GM10248 (cell line): Measurements from ENCODE around the gene MAP3K7.

Experiments
- CTCF ChIA-PET: fragments of 300-600 bp; sonication (Branson Sonifier 250); formaldehyde crosslinking; extraction: SDS; loops from one replicate; lab custom pipeline; 2021; ENCODE audit warnings: antibody characterized with exemption; lab: Yijun Ruan, JAX
- POLR2A ChIA-PET: fragments of 350-650 bp; sonication (Branson Sonifier 250); formaldehyde crosslinking; extraction: SDS; loops from one replicate; lab custom pipeline; 2020; ENCODE audit warnings: antibody characterized with exemption; lab: Yijun Ruan, JAX
- DNase-seq: peaks from one replicate; pipeline ENCODE4 v3.0.0; 2012; ENCODE audit errors: extremely low spot score
- TF ChIP-seq, protein P1 (sequence below): IDR thresholded peaks from 2 replicates; pipeline ENCODE4 v1.5.1; 2012; ENCODE audit warnings: mild to moderate bottlenecking, low read depth; ENCODE audit errors: extremely low read depth, missing control alignments, control extremely low read depth

Gene MAP3K7

DNA sequence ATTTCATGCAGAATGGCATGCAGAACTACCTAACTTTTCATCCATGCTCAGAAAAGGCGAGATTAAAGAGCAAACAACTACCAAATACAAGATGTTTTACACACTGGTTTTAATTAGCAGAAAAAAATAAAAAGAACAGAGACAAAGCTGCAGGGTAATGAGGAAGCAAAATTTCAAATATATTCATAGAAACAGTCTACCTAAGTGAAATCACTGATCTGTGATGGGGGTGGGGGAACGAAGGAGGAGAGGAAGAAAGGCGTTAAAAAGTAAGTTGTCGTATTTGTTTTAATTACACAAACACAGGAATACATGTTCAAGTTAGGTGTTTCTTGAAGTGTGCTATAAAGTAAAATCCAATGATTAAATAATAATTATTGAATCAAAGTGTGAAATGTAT is 42.1 kb downstream of the MAP3K7 start:
- TF ChIP-seq, protein P1, sequence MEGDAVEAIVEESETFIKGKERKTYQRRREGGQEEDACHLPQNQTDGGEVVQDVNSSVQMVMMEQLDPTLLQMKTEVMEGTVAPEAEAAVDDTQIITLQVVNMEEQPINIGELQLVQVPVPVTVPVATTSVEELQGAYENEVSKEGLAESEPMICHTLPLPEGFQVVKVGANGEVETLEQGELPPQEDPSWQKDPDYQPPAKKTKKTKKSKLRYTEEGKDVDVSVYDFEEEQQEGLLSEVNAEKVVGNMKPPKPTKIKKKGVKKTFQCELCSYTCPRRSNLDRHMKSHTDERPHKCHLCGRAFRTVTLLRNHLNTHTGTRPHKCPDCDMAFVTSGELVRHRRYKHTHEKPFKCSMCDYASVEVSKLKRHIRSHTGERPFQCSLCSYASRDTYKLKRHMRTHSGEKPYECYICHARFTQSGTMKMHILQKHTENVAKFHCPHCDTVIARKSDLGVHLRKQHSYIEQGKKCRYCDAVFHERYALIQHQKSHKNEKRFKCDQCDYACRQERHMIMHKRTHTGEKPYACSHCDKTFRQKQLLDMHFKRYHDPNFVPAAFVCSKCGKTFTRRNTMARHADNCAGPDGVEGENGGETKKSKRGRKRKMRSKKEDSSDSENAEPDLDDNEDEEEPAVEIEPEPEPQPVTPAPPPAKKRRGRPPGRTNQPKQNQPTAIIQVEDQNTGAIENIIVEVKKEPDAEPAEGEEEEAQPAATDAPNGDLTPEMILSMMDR: no peak
- ChIA-PET CTCF (no interaction called here), POLR2A (no interaction called here)
- no peak for DNase-seq

DNA sequence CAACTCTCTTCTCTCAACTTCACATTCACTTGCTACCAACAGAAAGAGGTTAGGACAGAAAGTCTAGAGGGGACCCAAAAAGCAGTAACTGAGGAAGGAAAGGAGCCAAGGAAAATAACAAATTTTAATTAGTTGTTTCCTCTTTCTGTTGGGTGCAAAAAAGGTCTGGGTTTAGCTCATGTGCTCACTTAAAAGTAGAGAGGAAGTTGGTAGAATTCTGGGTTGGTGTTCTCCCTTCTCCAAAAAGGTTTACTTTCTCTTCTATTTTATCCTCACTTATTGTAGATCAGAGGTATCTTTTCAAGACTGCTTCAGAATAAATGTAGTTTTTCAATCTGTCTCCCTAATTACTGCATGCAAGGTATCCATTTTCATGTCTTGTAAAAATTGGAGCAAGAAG is 42.8 kb downstream of the MAP3K7 start:
- no peak for DNase-seq
- ChIA-PET POLR2A (no interaction called here), CTCF (no interaction called here)
- TF ChIP-seq, protein P1: no peak

DNA sequence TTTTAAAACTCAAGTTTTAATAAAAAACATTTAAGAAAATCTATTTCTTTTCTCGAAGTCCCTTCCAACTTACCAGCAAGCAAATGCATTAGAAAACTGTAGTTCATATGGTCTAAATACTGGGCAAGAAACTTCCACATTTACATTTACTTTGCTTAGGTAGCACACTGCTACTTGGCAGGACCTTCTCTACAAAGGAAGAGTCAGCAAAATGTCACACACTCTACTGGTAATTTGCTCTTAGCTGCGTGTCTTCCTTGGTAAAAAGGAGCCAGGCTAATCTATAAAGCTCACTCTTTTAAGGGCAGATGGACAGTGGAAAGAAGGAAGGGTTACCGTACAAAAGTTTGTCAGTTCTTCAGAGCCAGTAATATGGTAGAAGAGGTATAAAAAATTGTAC is 45.7 kb downstream of the MAP3K7 start:
- DNase-seq: no peak
- POLR2A ChIA-PET: no interaction called here
- TF ChIP-seq, protein P1: no peak
- CTCF ChIA-PET: interaction anchor here (1.9 kb wide), 1 partner anchor 10 kb away, joined by 5 read pairs; no protein-coding TSS in a partner anchor

DNA sequence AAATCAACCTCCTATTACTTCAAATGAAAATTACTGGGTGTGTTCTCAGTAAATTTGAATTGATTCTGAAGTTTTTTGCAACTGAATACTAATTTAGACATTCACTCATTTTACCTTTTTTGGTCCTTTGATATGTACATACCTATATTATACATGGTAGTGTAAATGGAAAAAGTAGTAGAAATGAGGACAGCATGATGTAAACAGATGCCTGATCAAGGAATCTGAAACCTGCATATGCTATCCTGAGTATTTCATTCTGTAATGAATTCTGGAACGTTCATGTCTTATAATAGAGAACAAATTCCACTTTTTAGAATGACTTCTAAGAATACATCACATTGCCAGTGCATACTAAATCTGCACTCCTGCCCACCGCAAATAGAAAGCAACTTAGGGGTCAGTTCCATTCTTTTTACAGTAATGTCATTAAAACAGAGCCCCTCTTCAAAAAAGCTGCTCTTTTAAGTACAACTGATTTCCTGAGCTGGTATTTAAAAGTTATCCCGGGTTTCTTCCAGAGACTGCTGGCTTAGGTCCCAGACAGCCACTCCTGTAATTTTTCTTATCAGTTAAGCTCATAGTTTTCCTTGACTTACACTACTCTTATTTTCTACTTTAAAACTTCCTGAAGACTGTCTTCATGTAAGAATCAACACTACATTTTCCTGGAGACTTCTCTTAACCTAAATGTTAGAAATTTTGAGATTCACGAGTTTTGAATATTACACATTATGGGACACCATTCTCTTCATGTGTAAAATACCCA is 48.4 kb downstream of the MAP3K7 start:
- ChIA-PET CTCF (interaction anchor here (0.6 to 1.4 kb wide), 2 partner anchors 9 to 745 kb away, joined by 3 read pairs; no protein-coding TSS in a partner anchor), POLR2A (no interaction called here)
- DNase-seq: no peak
- TF ChIP-seq, protein P1: no peak

DNA sequence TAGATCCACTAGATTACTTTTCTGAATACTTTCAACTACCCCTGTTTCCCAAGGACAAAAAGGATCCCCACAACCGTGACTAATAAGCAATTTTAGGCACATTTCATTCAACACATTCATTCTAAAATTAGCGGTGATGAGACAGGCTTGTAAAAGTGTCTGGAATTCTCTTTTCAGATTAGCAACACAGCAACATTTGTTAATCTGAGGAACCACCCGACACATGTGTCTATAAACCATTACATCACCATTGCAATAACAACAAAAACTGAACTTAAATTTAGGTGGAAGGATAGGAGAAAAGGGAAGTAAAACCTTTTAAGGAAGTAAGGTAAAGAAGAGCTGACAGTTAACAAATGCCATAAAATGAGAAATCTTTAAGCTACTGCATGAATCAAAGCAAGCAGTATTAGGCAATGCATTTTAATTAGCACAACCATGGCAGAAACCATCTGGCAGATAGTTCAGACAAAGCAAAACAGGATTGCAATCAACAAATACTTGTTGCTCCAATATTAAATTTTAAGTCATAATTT is 49.1 kb downstream of the MAP3K7 start:
- POLR2A ChIA-PET: no interaction called here
- CTCF ChIA-PET: interaction anchor here (0.6 to 1.4 kb wide), 2 partner anchors 9 to 745 kb away, joined by 3 read pairs; no protein-coding TSS in a partner anchor
- DNase-seq: no peak
- TF ChIP-seq, protein P1: no peak

GRCh38 chr6:90537027-90537426 is 49.8 kb downstream of the MAP3K7 start:
- no peak for DNase-seq
- POLR2A ChIA-PET: no interaction called here
- CTCF ChIA-PET: interaction anchor here (1.2 kb wide), 1 partner anchor 36 kb away, joined by 3 read pairs; no protein-coding TSS in a partner anchor
- TF ChIP-seq, protein P1: no peak
